ENCODE data around the gene PCBP3. TPM values are rescaled to one million over a fixed set of nuclear protein-coding genes. Genes with fewer than 3 reads are reported as not detected.

PCBP3 gene
- total RNA-seq, 1 experiment from 2014 or later = not detected

DNA sequence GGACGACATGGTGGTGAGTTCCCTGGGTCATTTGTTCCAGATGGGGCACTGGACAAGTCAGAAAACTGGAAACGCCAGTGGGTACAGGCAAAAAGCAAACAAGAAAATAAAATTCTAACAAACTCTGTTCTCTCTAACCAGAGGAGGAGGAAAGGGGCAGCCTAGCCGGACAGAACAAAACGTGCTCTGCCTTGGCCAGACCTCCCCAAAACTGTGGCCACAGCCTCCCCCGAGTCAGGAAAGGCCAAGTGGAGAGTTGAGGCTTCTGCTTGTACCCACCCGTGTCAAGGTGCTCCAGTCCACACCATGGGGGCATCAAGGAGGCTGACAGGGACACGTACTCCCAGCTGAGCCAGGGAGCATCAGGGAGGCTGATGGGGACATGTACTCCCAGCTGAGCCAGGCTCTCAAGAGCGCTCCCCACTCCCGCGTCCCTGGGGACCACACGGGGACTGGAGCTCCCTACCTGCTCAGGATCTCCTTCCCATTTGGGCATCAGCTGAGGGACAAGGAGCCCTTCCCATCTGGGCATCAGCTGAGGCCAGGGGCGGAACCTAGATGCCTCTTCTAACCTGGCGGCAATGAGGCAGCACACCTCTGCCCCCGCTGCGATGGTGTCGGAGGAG is 183.3 kb downstream of the PCBP3 start:
- Histone ChIP-seq H3K27ac (ENCODE audit: low read length) (no peak overlapping the region), H3K4me3 (ENCODE audit: low read depth in 2 of 2, low read length in 2 of 2) (no peak overlapping the region), H3K9me3 (ENCODE audit: control insufficient read depth, insufficient read depth, low read depth, low read length) (no peaks in the 10 kb centered on the region), H3K27me3 (ENCODE audit: control insufficient read depth, insufficient read depth, low read length) (no peaks in the 10 kb centered on the region; the same call in 1 of the 2 replicates), H3K36me3 (ENCODE audit: control insufficient read depth, insufficient read depth, low read length) (no peaks in the 10 kb centered on the region), H3K4me1 (ENCODE audit: control insufficient read depth, insufficient read depth, low read length) (no peaks in the 10 kb centered on the region)
- CTCF ChIA-PET = no interaction called here
- no peak for ATAC-seq
- POLR2A ChIA-PET = no interaction called here
- in situ Hi-C loops (cut with HindIII; ENCODE audit: low pct_unique_long_range_greater_than_20kb, low sequenced_read_pairs) (no loop called here), intact Hi-C loops (cut with micrococcal nuclease; ENCODE audit: unreplicated experiment) (no loop called here)
- no TSS peak for BruUV-seq (replicated peaks)
- no peak for DNase-seq (ENCODE audit: low read depth, low spot score)
- TF ChIP-seq SIN3A (IDR thresholded peaks at IDR 0.05; ENCODE audit: borderline replicate concordance, insufficient read depth, low read depth, low read length) (no peak), POLR2AphosphoS5 (IDR thresholded peaks at IDR 0.05; ENCODE audit: low read depth, low read length) (no peak), TCF7L2 (IDR thresholded peaks at IDR 0.05; ENCODE audit: low read depth, low read length) (no peak)
- TF ChIP-seq, protein P1, sequence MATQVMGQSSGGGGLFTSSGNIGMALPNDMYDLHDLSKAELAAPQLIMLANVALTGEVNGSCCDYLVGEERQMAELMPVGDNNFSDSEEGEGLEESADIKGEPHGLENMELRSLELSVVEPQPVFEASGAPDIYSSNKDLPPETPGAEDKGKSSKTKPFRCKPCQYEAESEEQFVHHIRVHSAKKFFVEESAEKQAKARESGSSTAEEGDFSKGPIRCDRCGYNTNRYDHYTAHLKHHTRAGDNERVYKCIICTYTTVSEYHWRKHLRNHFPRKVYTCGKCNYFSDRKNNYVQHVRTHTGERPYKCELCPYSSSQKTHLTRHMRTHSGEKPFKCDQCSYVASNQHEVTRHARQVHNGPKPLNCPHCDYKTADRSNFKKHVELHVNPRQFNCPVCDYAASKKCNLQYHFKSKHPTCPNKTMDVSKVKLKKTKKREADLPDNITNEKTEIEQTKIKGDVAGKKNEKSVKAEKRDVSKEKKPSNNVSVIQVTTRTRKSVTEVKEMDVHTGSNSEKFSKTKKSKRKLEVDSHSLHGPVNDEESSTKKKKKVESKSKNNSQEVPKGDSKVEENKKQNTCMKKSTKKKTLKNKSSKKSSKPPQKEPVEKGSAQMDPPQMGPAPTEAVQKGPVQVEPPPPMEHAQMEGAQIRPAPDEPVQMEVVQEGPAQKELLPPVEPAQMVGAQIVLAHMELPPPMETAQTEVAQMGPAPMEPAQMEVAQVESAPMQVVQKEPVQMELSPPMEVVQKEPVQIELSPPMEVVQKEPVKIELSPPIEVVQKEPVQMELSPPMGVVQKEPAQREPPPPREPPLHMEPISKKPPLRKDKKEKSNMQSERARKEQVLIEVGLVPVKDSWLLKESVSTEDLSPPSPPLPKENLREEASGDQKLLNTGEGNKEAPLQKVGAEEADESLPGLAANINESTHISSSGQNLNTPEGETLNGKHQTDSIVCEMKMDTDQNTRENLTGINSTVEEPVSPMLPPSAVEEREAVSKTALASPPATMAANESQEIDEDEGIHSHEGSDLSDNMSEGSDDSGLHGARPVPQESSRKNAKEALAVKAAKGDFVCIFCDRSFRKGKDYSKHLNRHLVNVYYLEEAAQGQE (IDR thresholded peaks at IDR 0.05; ENCODE audit: insufficient read depth in 1 of 2, low read depth in 2 of 2, low read length in 1 of 2) = no peak
- TF ChIP-seq, protein P2, sequence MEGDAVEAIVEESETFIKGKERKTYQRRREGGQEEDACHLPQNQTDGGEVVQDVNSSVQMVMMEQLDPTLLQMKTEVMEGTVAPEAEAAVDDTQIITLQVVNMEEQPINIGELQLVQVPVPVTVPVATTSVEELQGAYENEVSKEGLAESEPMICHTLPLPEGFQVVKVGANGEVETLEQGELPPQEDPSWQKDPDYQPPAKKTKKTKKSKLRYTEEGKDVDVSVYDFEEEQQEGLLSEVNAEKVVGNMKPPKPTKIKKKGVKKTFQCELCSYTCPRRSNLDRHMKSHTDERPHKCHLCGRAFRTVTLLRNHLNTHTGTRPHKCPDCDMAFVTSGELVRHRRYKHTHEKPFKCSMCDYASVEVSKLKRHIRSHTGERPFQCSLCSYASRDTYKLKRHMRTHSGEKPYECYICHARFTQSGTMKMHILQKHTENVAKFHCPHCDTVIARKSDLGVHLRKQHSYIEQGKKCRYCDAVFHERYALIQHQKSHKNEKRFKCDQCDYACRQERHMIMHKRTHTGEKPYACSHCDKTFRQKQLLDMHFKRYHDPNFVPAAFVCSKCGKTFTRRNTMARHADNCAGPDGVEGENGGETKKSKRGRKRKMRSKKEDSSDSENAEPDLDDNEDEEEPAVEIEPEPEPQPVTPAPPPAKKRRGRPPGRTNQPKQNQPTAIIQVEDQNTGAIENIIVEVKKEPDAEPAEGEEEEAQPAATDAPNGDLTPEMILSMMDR (IDR thresholded peaks at IDR 0.05) = no peak

DNA sequence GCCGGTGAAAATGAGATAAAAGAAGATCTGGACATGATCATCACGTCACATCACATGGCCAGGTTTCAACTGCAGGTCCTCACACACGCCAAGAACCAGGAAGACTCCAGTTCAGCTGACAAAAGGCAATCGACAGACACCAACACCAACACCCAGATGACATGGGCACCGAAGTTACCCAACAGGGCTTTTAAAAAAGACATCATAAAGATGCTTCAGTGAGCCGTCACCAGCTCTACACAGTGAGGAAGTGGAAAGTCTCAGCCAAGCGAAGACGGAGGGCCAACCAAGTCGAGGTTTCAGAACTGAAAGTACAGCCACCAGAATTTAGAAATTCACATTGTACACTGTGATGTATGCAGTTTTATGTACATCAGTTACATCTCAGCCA is 183.8 kb downstream of the PCBP3 start:
- H3K4me3 ChIP-seq (ENCODE audit: low read depth in 2 of 2, low read length in 2 of 2) = no peak overlapping the region
- TF ChIP-seq, protein P2 (IDR thresholded peaks at IDR 0.05) = no peak
- TF ChIP-seq POLR2AphosphoS5 (IDR thresholded peaks at IDR 0.05; ENCODE audit: low read depth, low read length) (no peak), TCF7L2 (IDR thresholded peaks at IDR 0.05; ENCODE audit: low read depth, low read length) (no peak), SIN3A (IDR thresholded peaks at IDR 0.05; ENCODE audit: borderline replicate concordance, insufficient read depth, low read depth, low read length) (no peak)
- TF ChIP-seq, protein P1 (IDR thresholded peaks at IDR 0.05; ENCODE audit: insufficient read depth in 1 of 2, low read depth in 2 of 2, low read length in 1 of 2) = no peak
- no TSS peak for BruUV-seq (replicated peaks)
- ChIA-PET POLR2A (no interaction called here), CTCF (no interaction called here)
- no peak for ATAC-seq
- no peaks in the 10 kb centered on the region for H3K9me3 ChIP-seq (ENCODE audit: control insufficient read depth, insufficient read depth, low read depth, low read length)
- H3K27ac ChIP-seq (ENCODE audit: low read length) = no peak overlapping the region
- intact Hi-C loops (cut with micrococcal nuclease; ENCODE audit: unreplicated experiment) = no loop called here
- H3K27me3 ChIP-seq (ENCODE audit: control insufficient read depth, insufficient read depth, low read length) = no peaks in the 10 kb centered on the region; the same call in 1 of the 2 replicates
- no peaks in the 10 kb centered on the region for H3K36me3 ChIP-seq (ENCODE audit: control insufficient read depth, insufficient read depth, low read length)
- in situ Hi-C loops (cut with HindIII; ENCODE audit: low pct_unique_long_range_greater_than_20kb, low sequenced_read_pairs) = no loop called here
- H3K4me1 ChIP-seq (ENCODE audit: control insufficient read depth, insufficient read depth, low read length) = no peaks in the 10 kb centered on the region
- no peak for DNase-seq (ENCODE audit: low read depth, low spot score)

Measured in Panc1 (cell line).